ENCODE data around the gene KLHL25. TPM values are rescaled to one million over a fixed set of nuclear protein-coding genes. Genes with fewer than 3 reads are reported as not detected.

The KLHL25 gene
- total RNA-seq, 1 experiment from 2014 or later: 18.4 TPM

DNA sequence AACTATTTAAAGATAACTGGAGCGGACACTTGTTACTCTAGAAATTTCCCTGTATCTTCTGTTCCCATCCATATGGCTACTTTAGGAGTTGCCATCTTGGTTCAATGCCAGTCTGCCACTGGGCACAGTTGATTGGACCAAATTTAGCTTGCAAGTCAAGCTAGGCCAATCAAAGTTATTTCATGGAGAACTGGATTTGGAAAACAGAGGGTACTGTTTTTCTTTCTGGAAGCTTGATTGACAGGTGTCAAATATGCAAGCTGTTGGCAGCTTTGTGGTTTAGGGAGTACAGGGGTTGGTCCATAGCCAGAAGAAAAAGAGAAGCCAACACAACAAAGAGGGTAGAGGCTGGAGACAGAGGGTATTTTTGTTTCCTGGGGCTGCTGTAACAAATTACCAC lies 33.4 kb upstream of the KLHL25 start:
- Histone ChIP-seq H3K18ac (ENCODE audit: insufficient read length, low read depth, low read length) (no peak overlapping the region), H2BK120ac (ENCODE audit: low read depth, low read length, poor library complexity, severe bottlenecking) (no peak overlapping the region), H3K14ac (ENCODE audit: insufficient read depth, low read length) (no peak overlapping the region), H3K27ac (ENCODE audit: insufficient read length, low read depth, low read length) (no peak overlapping the region), H4K5ac (ENCODE audit: insufficient read length, low read depth, low read length) (no peak overlapping the region), H3K23ac (ENCODE audit: insufficient read length, low read depth, low read length) (no peak overlapping the region), H3K79me2 (ENCODE audit: insufficient read depth, low read length) (no peaks in the 10 kb centered on the region), H4K91ac (ENCODE audit: insufficient read length, low read depth, low read length) (no peak overlapping the region), H3K4ac (ENCODE audit: low read depth, low read length) (no peak overlapping the region), H3K4me2 (ENCODE audit: insufficient read depth, insufficient read length, low read length) (no peak overlapping the region), H2BK12ac (ENCODE audit: insufficient read length, low read depth, low read length) (no peak overlapping the region), H3K4me1 (ENCODE audit: insufficient read depth, low read length) (no peaks in the 10 kb centered on the region; the same call in 1 of the 2 replicates), H2BK15ac (ENCODE audit: low read depth, low read length) (no peak overlapping the region), H3K56ac (ENCODE audit: insufficient read length, low read depth, low read length) (no peak overlapping the region), H3T11ph (ENCODE audit: low read length) (no peak overlapping the region), H2AK5ac (ENCODE audit: insufficient read length, low read length) (no peak overlapping the region), H3K9ac (ENCODE audit: extremely low read depth, insufficient read length, low read length) (no peak overlapping the region), H2BK5ac (ENCODE audit: insufficient read length, low read length) (no peak overlapping the region), H3K27me3 (ENCODE audit: insufficient read depth, low read length) (no peaks in the 10 kb centered on the region), H3K9me3 (ENCODE audit: control insufficient read depth, low read depth, low read length) (no peaks in the 10 kb centered on the region), H3K23me2 (ENCODE audit: insufficient read length, low read depth, low read length, poor library complexity, severe bottlenecking) (no peaks in the 10 kb centered on the region), H3K79me1 (ENCODE audit: insufficient read depth, low read depth, low read length, poor library complexity, severe bottlenecking) (no peaks in the 10 kb centered on the region), H2AFZ (ENCODE audit: low read length) (no peak overlapping the region), H2BK20ac (ENCODE audit: low read depth, low read length, poor library complexity, severe bottlenecking) (no peak overlapping the region), H4K20me1 (ENCODE audit: control insufficient read depth, insufficient read depth, insufficient read length) (no peaks in the 10 kb centered on the region), H4K8ac (replicated peaks; ENCODE audit: insufficient read length, low read depth, low read length) (no peak overlapping the region)
- Mint-ChIP-seq H3K27me3 (ENCODE audit: low read depth) (no peaks in the 10 kb centered on the region; the same call in 1 of the 2 replicates), H3K4me3 (no peak overlapping the region), H3K4me1 (peaks cover 2 to 6% of the 10 kb centered on the region in 2 experiments; a peak in 3 of 4 replicates), H3K36me3 (ENCODE audit: insufficient read depth in 1 of 3, low read depth in 3 of 3) (no peaks in the 10 kb centered on the region), H3K9me3 (no peaks in the 10 kb centered on the region), H3K27ac (no peak overlapping the region)
- DNase-seq: no peak
- TF ChIP-seq, protein P1, sequence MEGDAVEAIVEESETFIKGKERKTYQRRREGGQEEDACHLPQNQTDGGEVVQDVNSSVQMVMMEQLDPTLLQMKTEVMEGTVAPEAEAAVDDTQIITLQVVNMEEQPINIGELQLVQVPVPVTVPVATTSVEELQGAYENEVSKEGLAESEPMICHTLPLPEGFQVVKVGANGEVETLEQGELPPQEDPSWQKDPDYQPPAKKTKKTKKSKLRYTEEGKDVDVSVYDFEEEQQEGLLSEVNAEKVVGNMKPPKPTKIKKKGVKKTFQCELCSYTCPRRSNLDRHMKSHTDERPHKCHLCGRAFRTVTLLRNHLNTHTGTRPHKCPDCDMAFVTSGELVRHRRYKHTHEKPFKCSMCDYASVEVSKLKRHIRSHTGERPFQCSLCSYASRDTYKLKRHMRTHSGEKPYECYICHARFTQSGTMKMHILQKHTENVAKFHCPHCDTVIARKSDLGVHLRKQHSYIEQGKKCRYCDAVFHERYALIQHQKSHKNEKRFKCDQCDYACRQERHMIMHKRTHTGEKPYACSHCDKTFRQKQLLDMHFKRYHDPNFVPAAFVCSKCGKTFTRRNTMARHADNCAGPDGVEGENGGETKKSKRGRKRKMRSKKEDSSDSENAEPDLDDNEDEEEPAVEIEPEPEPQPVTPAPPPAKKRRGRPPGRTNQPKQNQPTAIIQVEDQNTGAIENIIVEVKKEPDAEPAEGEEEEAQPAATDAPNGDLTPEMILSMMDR (conservative IDR thresholded peaks at IDR 0.05): no peak
- no CpG with 5 or more reads among the region's 1 CpG for WGBS (ENCODE audit: extremely low coverage, insufficient read length, low lambda C conversion rate)
